HL-60 (cell line): ENCODE data around the gene ARL3.

Experiments used
- CTCF ChIP-seq: IDR thresholded peaks from one replicate; pipeline ENCODE4 v1.5.1; 2011; ENCODE audit warnings: low read length, control low read depth, inconsistent platforms; ENCODE audit not compliant: insufficient read depth
- POLR2AphosphoS5 ChIP-seq: IDR thresholded peaks from 2 replicates; pipeline ENCODE4 v1.6.1; 2012; ENCODE audit warnings: low read depth
- SPI1 ChIP-seq: IDR thresholded peaks from 2 replicates; pipeline ENCODE4 v1.6.1; 2012; ENCODE audit warnings: low read depth, mild to moderate bottlenecking, borderline replicate concordance

GRCh38 chr10:102677331-102678067 is 36.7 kb downstream of the ARL3 start:
- TF ChIP-seq CTCF: no peak
- TF ChIP-seq POLR2AphosphoS5: no peak
- TF ChIP-seq SPI1: no peak
